Measurements from ENCODE around the gene WDR17. TPM values are rescaled to one million over a fixed set of nuclear protein-coding genes. Genes with fewer than 3 reads are reported as not detected.

The WDR17 gene
- total RNA-seq, 2 donors from 2014 or later: 0.39 TPM; not detected in 1

DNA sequence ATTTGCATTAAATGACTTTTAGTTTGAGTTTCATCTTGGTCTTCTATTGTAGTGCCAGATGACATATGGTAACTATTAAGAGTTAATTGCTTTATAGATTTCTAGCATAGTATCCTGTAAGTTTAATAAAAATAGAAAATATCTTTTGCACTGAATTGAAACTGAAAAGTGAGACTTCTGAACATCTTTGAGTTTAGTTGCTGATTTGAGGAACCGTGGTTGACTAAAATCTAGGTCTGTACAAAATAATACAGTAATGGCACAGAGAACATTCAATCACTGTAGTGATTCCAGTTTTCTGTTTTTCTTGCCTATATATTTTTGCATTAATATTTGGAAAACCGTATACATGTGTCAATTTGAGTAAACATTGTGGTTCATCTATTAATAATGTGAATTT, 69.0 kb downstream of the WDR17 start:
- H3K9me3 Mint-ChIP-seq: no peaks in the 10 kb centered on the region
- H3K4me1 Mint-ChIP-seq (ENCODE audit: low read depth in 2 of 2): no peaks in the 10 kb centered on the region
- no peak overlapping the region for H3K27ac Mint-ChIP-seq
- no peak for DNase-seq (ENCODE audit: low spot score)
- no peak overlapping the region for H3K4me3 Mint-ChIP-seq
- no peak for ATAC-seq
- peaks cover 0 to 13% of the 10 kb centered on the region in 2 donors for H3K27me3 Mint-ChIP-seq
- no peaks in the 10 kb centered on the region for H3K36me3 Mint-ChIP-seq

DNA sequence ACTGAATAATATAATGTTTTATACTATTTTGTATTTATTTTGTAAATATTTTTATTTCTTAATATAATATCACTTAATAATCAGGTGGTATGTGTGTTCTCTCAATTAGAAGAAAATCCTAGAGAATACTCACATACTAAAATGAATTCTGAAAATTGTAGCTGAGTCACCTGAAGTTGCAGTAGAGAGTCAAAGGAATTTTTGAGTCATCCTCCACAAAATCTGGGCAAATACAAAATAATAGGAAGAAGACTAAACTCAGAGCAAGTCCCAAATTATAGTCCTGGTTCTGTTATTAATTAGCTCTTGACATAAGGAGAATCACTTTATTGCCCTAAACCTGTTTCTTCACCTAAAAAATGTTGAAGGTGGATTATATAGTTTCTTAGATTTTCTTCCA, 72.0 kb downstream of the WDR17 start:
- Mint-ChIP-seq H3K27ac (no peak overlapping the region), H3K9me3 (no peaks in the 10 kb centered on the region), H3K27me3 (peaks cover 0 to 7% of the 10 kb centered on the region in 2 donors), H3K36me3 (no peaks in the 10 kb centered on the region), H3K4me1 (ENCODE audit: low read depth in 2 of 2) (no peaks in the 10 kb centered on the region), H3K4me3 (no peak overlapping the region)
- ATAC-seq: no peak
- no peak for DNase-seq (ENCODE audit: low spot score)

DNA sequence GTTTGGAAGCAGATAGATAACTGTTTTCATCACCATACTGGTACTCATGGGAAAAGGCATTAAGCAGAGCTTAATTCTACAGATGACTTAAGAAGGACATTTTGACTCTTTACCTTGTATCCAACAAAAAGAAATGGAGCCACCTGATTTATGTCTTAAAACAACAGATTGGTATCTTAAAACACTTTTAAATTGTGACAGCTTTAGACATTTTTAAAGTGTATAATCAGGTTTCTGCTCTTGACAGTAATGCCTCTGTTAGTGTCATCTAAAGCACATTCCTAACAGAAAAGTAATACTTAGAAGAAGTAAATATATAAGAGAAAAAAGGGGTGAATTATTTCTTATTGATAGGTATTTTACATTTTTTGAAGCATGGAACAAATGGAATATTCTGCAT, 73.9 kb downstream of the WDR17 start:
- no peak for ATAC-seq
- Mint-ChIP-seq H3K4me1 (ENCODE audit: low read depth in 2 of 2) (no peaks in the 10 kb centered on the region), H3K27me3 (peaks cover 0 to 12% of the 10 kb centered on the region in 2 donors), H3K4me3 (no peak overlapping the region), H3K36me3 (no peaks in the 10 kb centered on the region), H3K9me3 (no peaks in the 10 kb centered on the region), H3K27ac (no peak overlapping the region)
- no peak for DNase-seq (ENCODE audit: low spot score)

DNA sequence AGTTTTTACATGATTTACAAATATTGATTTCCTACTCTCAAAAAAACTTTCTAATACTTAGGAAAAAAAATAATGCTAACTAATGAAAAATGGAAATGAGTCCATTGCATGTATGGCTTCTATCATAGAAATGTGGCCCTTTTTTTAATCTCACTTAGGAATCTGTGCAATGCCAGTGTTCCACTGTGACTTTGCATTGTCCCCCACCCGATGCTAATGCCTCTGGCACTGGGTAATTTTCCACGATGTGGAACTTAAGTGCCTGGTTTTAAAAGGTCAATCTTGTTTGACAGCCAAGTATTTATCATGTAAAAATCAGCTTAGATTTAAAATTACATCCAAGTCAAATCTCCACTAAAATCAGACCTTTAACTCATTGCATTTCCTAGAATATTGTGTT, 76.6 kb downstream of the WDR17 start:
- Mint-ChIP-seq H3K27me3 (peaks cover 0 to 12% of the 10 kb centered on the region in 2 donors), H3K36me3 (no peaks in the 10 kb centered on the region), H3K27ac (no peak overlapping the region), H3K9me3 (no peaks in the 10 kb centered on the region), H3K4me3 (no peak overlapping the region), H3K4me1 (ENCODE audit: low read depth in 2 of 2) (no peaks in the 10 kb centered on the region)
- ATAC-seq (no peak), DNase-seq (ENCODE audit: low spot score) (no peak)

DNA sequence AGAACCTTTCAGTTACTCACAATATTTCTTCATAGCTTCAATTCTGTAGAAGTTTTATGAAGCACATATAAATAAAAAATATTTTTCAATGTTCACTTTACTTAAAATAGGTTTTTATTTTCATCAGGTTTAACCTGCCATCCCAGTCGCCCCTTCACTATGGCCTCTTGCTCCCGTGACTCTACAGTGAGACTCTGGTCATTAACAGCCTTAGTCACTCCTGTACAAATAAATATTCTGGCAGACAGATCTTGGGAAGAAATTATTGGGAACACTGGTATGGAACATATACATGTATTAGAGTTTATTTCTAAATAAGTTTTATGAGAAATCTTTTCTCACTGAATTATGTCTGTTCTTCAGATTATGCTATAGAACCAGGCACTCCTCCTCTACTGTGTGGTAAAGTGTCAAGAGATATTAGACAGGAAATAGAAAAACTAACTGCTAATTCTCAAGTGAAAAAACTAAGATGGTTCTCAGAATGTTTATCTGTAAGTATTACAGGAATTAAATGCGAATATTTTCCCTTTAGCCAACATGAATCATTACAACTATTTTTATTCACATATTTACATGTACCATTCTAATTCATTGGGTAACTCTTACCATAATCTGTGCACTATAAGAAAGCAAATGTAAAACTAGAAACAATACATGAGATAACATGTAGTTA, 84.2 kb downstream of the WDR17 start:
- ATAC-seq: no peak
- no peaks in the 10 kb centered on the region for H3K36me3 Mint-ChIP-seq
- DNase-seq (ENCODE audit: low spot score): no peak
- no peak overlapping the region for H3K4me3 Mint-ChIP-seq
- H3K4me1 Mint-ChIP-seq (ENCODE audit: low read depth in 2 of 2): no peaks in the 10 kb centered on the region
- no peak overlapping the region for H3K27ac Mint-ChIP-seq
- no peaks in the 10 kb centered on the region for H3K27me3 Mint-ChIP-seq
- no peaks in the 10 kb centered on the region for H3K9me3 Mint-ChIP-seq

DNA sequence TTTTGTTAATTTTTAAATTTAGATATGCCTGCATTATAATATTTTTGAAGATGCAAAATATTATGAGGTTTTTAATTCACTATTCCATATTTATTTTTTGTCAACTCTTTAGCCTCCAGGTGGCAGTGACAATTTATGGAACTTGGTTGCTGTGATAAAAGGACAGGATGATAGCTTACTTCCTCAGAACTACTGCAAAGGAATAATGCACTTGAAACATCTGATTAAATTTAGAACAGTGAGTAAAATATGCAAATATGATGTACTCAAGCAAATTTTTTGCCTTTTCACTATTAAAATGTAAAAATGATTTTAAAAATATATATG, 84.7 kb downstream of the WDR17 start:
- no peaks in the 10 kb centered on the region for H3K27me3 Mint-ChIP-seq
- H3K9me3 Mint-ChIP-seq: no peaks in the 10 kb centered on the region
- no peak overlapping the region for H3K4me3 Mint-ChIP-seq
- no peaks in the 10 kb centered on the region for H3K4me1 Mint-ChIP-seq (ENCODE audit: low read depth in 2 of 2)
- H3K36me3 Mint-ChIP-seq: no peaks in the 10 kb centered on the region
- ATAC-seq (no peak), DNase-seq (ENCODE audit: low spot score) (no peak)
- no peak overlapping the region for H3K27ac Mint-ChIP-seq

DNA sequence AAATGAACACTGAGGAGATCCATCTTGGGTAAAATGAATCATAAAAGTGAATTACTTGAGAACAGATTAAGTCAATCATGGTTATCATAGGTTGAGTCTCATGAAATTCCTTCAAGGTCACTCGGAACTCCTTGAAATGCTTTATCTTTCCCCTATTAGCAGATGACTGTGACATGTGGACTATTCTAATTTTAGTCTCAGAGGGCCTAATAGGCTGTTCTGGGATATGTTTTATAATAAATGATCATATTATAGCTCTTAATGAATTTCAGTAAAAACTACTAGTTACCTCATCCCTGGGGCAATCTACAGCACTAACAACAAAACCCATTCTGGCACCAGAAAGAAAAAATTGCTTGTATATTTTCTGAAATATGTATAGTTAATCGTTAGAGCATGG, 85.1 kb downstream of the WDR17 start:
- Mint-ChIP-seq H3K9me3 (no peaks in the 10 kb centered on the region), H3K27me3 (no peaks in the 10 kb centered on the region), H3K4me1 (ENCODE audit: low read depth in 2 of 2) (no peaks in the 10 kb centered on the region), H3K27ac (no peak overlapping the region), H3K4me3 (no peak overlapping the region), H3K36me3 (no peaks in the 10 kb centered on the region)
- DNase-seq (ENCODE audit: low spot score) (no peak), ATAC-seq (no peak)

DNA sequence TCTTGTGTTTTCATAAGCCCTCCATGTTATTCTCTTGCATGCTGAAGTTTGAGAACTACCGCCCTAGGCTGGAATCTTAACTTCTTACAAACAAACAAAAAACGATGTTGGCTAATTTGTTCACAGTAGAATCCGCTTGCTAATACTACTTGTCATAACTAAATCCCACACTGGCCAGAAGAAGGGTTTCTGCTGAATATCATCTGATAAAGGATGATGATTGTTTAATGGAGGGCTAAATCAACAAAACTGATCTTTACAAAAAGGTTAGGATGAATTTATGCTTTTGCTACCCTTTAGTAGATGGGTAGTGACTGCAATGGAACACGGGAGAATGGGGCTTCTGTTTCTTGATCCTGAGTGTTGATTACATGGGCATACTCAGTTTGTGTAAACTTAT, 87.5 kb downstream of the WDR17 start:
- Mint-ChIP-seq H3K9me3 (no peaks in the 10 kb centered on the region), H3K27me3 (no peaks in the 10 kb centered on the region), H3K27ac (no peak overlapping the region), H3K4me3 (no peak overlapping the region), H3K4me1 (ENCODE audit: low read depth in 2 of 2) (no peaks in the 10 kb centered on the region), H3K36me3 (no peaks in the 10 kb centered on the region)
- no peak for DNase-seq (ENCODE audit: low spot score)
- no peak for ATAC-seq

DNA sequence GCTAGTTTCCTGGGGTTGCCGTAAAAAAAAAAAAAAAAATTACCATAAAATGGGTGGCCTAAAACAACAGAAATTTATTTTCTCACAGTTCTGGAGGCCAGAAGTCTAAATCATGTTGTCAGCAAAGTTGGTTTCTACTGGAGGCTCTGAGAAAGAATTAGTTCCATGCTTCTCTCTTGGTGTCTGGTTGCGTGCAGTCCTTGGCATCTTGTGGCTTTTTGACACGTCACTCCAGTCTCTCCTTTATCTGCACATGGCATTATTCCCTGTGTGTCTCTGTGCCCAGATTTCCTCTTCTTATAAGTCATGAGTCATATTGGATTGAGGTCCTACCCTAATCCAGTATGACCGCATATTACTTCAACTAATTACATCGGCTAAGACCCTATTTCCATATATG, 91.0 kb downstream of the WDR17 start:
- Mint-ChIP-seq H3K4me3 (no peak overlapping the region), H3K9me3 (no peaks in the 10 kb centered on the region), H3K27me3 (peaks cover 0 to 2% of the 10 kb centered on the region in 2 donors), H3K4me1 (ENCODE audit: low read depth in 2 of 2) (no peaks in the 10 kb centered on the region), H3K36me3 (no peaks in the 10 kb centered on the region), H3K27ac (no peak overlapping the region)
- DNase-seq (ENCODE audit: low spot score): no peak
- no peak for ATAC-seq

DNA sequence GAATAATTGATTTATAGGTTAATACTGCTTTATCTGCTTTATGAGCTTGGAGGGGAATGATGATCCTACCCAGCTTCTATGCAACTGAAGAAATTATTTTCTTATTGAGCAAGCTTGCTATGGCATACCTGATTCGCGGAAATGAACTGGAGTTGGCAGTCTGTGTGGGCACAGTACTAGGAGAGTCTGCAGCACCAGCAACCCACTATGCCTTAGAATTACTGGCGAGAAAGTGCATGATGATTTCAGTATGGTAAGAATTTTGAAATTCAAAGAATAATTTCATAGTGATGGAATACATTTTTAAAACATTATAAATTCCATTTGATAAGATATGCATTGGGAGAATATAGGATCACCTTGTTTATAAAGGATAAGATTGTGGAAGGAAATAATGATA, 97.4 kb downstream of the WDR17 start:
- no peak overlapping the region for H3K27ac Mint-ChIP-seq
- ATAC-seq (no peak), DNase-seq (ENCODE audit: low spot score) (no peak)
- no peak overlapping the region for H3K4me3 Mint-ChIP-seq
- peaks cover 0 to 8% of the 10 kb centered on the region in 2 donors for H3K27me3 Mint-ChIP-seq
- H3K4me1 Mint-ChIP-seq (ENCODE audit: low read depth in 2 of 2): no peaks in the 10 kb centered on the region
- no peaks in the 10 kb centered on the region for H3K9me3 Mint-ChIP-seq
- no peaks in the 10 kb centered on the region for H3K36me3 Mint-ChIP-seq

DNA sequence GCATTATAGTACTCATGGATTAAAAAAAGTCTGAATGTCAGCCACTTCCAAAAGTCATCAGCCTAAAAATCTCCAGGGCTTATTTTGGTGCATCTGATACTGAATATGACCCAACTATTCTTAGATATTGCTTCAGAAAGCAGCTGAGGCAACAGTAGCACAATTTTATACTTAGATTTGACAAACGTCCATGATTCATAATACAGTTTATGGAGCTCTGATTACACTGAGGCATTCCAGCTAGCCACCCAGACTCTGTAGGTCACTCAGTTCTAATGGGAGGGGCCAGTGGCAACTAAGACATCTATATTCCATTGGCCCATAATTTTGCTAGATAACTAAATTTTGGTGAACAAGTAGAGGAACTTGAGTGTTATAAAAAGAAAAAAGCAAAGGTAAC, 119.4 kb downstream of the WDR17 start:
- DNase-seq (ENCODE audit: low spot score): no peak
- H3K36me3 Mint-ChIP-seq: no peaks in the 10 kb centered on the region
- H3K4me3 Mint-ChIP-seq: no peak overlapping the region
- H3K4me1 Mint-ChIP-seq (ENCODE audit: low read depth in 2 of 2): no peaks in the 10 kb centered on the region
- H3K27ac Mint-ChIP-seq: no peak overlapping the region
- no peaks in the 10 kb centered on the region for H3K9me3 Mint-ChIP-seq
- H3K27me3 Mint-ChIP-seq: peaks cover 14 to 27% of the 10 kb centered on the region in 2 donors
- ATAC-seq: no peak

DNA sequence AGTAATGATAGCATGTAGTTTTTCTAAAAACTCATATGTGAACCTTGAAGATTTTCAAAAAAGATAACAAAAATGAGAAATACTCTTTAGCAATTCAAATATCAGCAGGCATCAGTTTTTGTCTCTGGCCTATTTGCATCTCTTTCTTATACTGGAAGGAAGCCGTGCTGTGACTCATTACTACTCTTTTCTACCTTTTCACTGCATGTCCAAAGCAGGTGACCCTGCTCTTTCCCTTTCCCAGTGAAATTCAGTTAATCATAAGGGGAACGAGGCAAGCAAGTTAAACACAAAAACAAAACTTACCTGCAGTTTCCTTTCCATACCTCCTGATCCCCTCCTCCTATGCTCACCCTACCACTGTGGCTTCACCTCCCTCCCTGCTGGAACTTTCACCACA, 120.4 kb downstream of the WDR17 start:
- H3K27me3 Mint-ChIP-seq: peaks cover 16 to 27% of the 10 kb centered on the region in 2 donors
- H3K36me3 Mint-ChIP-seq: no peaks in the 10 kb centered on the region
- ATAC-seq (no peak), DNase-seq (ENCODE audit: low spot score) (no peak)
- H3K27ac Mint-ChIP-seq: no peak overlapping the region
- no peaks in the 10 kb centered on the region for H3K4me1 Mint-ChIP-seq (ENCODE audit: low read depth in 2 of 2)
- no peaks in the 10 kb centered on the region for H3K9me3 Mint-ChIP-seq
- H3K4me3 Mint-ChIP-seq: no peak overlapping the region

DNA sequence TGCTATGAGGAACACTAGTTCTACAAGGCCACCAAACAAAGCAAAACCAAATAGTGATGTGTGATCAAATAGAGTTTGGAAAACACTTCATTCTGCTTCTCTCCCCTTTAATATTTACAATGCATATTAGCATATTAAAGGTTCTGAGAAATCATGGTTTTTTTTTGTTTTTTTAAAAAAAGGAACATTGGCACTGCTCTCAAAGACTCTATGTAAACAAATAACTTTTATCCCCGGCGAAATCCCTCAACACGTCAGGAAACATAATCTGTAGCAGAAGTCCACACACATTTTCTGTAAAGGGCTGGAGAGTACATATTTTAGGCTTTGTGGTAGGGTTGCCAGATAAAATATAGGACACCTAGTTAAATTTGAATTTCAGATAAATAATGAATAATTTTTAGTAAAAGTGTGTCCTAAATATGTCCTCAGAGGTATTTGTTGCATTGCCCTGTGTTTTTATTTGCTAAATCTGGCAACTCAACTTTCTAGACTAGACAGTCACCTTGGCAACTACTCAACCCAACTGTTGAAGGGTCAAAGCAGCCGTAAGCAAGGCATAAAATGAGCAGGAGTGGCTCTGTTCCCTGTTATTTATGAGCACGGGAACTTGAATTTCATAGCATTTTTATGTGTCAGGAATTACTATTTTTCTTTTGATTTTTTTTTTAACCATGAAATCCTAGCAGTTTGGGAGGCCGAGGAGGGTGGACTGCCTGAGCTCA, 121.2 kb downstream of the WDR17 start:
- no peaks in the 10 kb centered on the region for H3K4me1 Mint-ChIP-seq (ENCODE audit: low read depth in 2 of 2)
- H3K9me3 Mint-ChIP-seq: no peaks in the 10 kb centered on the region
- peaks cover 19 to 34% of the 10 kb centered on the region in 2 donors for H3K27me3 Mint-ChIP-seq
- DNase-seq (ENCODE audit: low spot score): no peak
- no peak for ATAC-seq
- H3K36me3 Mint-ChIP-seq: no peaks in the 10 kb centered on the region
- H3K4me3 Mint-ChIP-seq: no peak overlapping the region
- H3K27ac Mint-ChIP-seq: no peak overlapping the region

DNA sequence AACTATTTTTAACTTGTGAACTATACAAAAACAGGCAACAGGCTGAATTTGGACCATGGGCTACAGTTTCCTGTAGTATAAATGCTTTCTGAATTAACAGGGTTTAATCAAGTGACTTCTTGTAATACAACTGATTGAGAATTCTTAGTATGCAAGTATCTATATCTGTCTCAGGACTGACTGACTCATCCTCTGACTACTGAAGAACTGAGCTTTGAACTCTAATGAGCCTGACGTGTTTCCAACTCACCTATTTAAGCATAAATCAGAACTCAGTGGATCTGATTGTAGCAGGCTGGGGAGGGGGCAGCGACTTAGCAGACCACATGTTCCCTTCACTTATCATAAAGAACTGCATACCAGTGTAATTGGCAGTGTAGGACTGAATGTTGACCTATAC, 122.0 kb downstream of the WDR17 start:
- Mint-ChIP-seq H3K9me3 (no peaks in the 10 kb centered on the region), H3K4me1 (ENCODE audit: low read depth in 2 of 2) (no peaks in the 10 kb centered on the region), H3K27ac (no peak overlapping the region), H3K36me3 (no peaks in the 10 kb centered on the region), H3K27me3 (peaks cover 22 to 40% of the 10 kb centered on the region in 2 donors), H3K4me3 (no peak overlapping the region)
- ATAC-seq (no peak), DNase-seq (ENCODE audit: low spot score) (no peak)

DNA sequence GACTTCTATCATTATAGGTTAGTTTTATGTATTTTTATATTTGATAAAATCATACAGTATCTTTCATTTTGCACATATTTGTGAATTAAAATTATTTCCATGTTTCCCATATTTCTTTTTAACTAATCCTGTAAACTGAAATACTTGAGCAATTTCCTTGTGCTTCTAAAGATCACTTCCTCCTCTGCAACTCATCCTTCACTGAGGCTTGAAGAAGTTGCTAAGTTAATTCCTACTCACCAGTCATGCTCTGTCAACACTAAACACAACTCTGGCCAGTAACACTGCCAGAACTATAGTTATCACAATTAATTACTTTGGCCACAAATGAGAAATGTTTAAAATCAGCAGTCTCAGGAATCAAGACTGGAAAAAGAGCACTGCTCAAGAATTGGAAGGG, 123.0 kb downstream of the WDR17 start:
- peaks cover 0 to under 1% of the 10 kb centered on the region in 2 donors for H3K4me1 Mint-ChIP-seq (ENCODE audit: low read depth in 2 of 2)
- H3K36me3 Mint-ChIP-seq: no peaks in the 10 kb centered on the region
- H3K4me3 Mint-ChIP-seq: no peak overlapping the region
- ATAC-seq (no peak), DNase-seq (ENCODE audit: low spot score) (no peak)
- no peak overlapping the region for H3K27ac Mint-ChIP-seq
- H3K27me3 Mint-ChIP-seq: peaks cover 22 to 41% of the 10 kb centered on the region in 2 donors
- no peaks in the 10 kb centered on the region for H3K9me3 Mint-ChIP-seq
